D721Med (cell line): ENCODE results near the gene PAQR4.

Source experiments
- DNase-seq: peaks from one replicate; pipeline ENCODE4 v3.0.0; 2011; ENCODE audit warnings: low spot score; ENCODE audit not compliant: insufficient read length
- FAIRE-seq: peaks from 2 replicates; lab custom pipeline; 2011; peaks lifted over from hg19 to GRCh38; lab: Jason Lieb, UNC
- CTCF ChIP-seq: IDR thresholded peaks from 2 replicates; pipeline ENCODE4 v1.5.1; 2012; ENCODE audit warnings: mild to moderate bottlenecking, control low read depth; ENCODE audit not compliant: insufficient read depth; ENCODE audit errors: missing control alignments

PAQR4 gene

GRCh38 chr16:2966808-2967191 is 2.3 kb upstream of the PAQR4 start:
- DNase-seq: no peak
- no peak for FAIRE-seq

GRCh38 chr16:2967211-2967631 is 1.9 kb upstream of the PAQR4 start:
- DNase-seq (no peak), FAIRE-seq (no peak)
- no peak for TF ChIP-seq CTCF

More at GRCh38 chr16:2966808-2967191, 2.3 kb upstream of the PAQR4 start:
- no peak for TF ChIP-seq CTCF

- FAIRE-seq: no peak
- no peak for TF ChIP-seq CTCF
- DNase-seq: no peak
These were observed 1.4 kb upstream of the PAQR4 start for GRCh38 chr16:2967721-2968161.

GRCh38 chr16:2968368-2968737 is 795 bp upstream of the PAQR4 start:
- TF ChIP-seq CTCF: no peak
- DNase-seq (peak; percentile 81), FAIRE-seq (no peak)

GRCh38 chr16:2969545-2970521 is 685 bp downstream of the PAQR4 start:
- DNase-seq (peak; percentile 51), FAIRE-seq (no peak)
- peak; percentile 41 for TF ChIP-seq CTCF

GRCh38 chr16:2970563-2970962 is 1.4 kb downstream of the PAQR4 start:
- no peak for TF ChIP-seq CTCF
- FAIRE-seq (no peak), DNase-seq (no peak)
